WTC11 (cell line): ENCODE measurements around the gene LRRC14B. TPM values are rescaled to one million over a fixed set of nuclear protein-coding genes. Genes with fewer than 3 reads are reported as not detected.

Experiments
- ATAC-seq: fragments of 200-7000 bp; cut with Tn5 transposase; 2 replicates; pipeline ENCODE4 v1.10.0; 2021; ENCODE audit warnings: mild to moderate bottlenecking, moderate library complexity
- CTCF ChIA-PET: fragments of 300-600 bp; sonication (Branson Sonifier 250); formaldehyde crosslinking; loops from one replicate; lab custom pipeline; 2021; ENCODE audit warnings: antibody characterized with exemption; lab: Charles Lee
- POLR2A ChIA-PET: fragments of 350-600 bp; sonication (Branson Sonifier 250); formaldehyde crosslinking; loops from one replicate; lab custom pipeline; 2021; ENCODE audit warnings: antibody characterized with exemption; lab: Charles Lee
- DNase-seq: peaks from one replicate; pipeline ENCODE4 v3.0.0; 2021; ENCODE audit warnings: low spot score
- H3K27ac Mint-ChIP-seq: 2 replicates; pipeline ENCODE4 v1.8.0; 2021; ENCODE audit warnings: mixed read lengths
- H3K27me3 Mint-ChIP-seq: 2 replicates; pipeline ENCODE4 v1.8.0; 2021; ENCODE audit warnings: low read depth, mild to moderate bottlenecking, moderate library complexity, mixed read lengths
- H3K36me3 Mint-ChIP-seq: 2 replicates; pipeline ENCODE4 v1.8.0; 2021; ENCODE audit warnings: mixed read lengths
- H3K4me1 Mint-ChIP-seq: 2 replicates; pipeline ENCODE4 v1.8.0; 2022; ENCODE audit warnings: mixed read lengths
- H3K4me3 Mint-ChIP-seq: 2 replicates; pipeline ENCODE4 v1.8.0; 2021; ENCODE audit warnings: mild to moderate bottlenecking, moderate library complexity, mixed read lengths
- H3K9me3 Mint-ChIP-seq: 2 replicates; pipeline ENCODE4 v1.8.0; 2021; ENCODE audit warnings: mixed read lengths
- CBFB ChIP-seq: sonication (generic); formaldehyde crosslinking; IDR thresholded peaks from 2 replicates; pipeline ENCODE4 v1.8.1; 2022; ENCODE audit warnings: mild to moderate bottlenecking, low read depth, missing genetic modification reagents
- CDX4 ChIP-seq: fragments of 250-450 bp; sonication (Bioruptor Pico); IDR thresholded peaks from 2 replicates; pipeline ENCODE4 v1.9.0; 2021; ENCODE audit warnings: moderate library complexity, mild to moderate bottlenecking, inconsistent platforms, borderline replicate concordance
- CREM ChIP-seq: sonication (generic); formaldehyde crosslinking; IDR thresholded peaks from 2 replicates; pipeline ENCODE4 v1.8.1; 2022; ENCODE audit warnings: mild to moderate bottlenecking, missing genetic modification reagents, moderate library complexity
- E2F4 ChIP-seq: sonication (generic); formaldehyde crosslinking; IDR thresholded peaks from 2 replicates; pipeline ENCODE4 v1.8.1; 2022; ENCODE audit warnings: low read depth, mild to moderate bottlenecking, moderate library complexity, missing genetic modification reagents, borderline replicate concordance
- E2F5 ChIP-seq: sonication (generic); formaldehyde crosslinking; IDR thresholded peaks from 2 replicates; pipeline ENCODE4 v1.8.1; 2022; ENCODE audit warnings: mild to moderate bottlenecking, moderate library complexity, missing genetic modification reagents
- EMX1 ChIP-seq: fragments of 250-450 bp; sonication (Bioruptor Pico); IDR thresholded peaks from 2 replicates; pipeline ENCODE4 v1.8.0; 2021; ENCODE audit warnings: mild to moderate bottlenecking
- ESRRA ChIP-seq: sonication (generic); formaldehyde crosslinking; IDR thresholded peaks from 2 replicates; pipeline ENCODE4 v1.8.1; 2022; ENCODE audit warnings: mild to moderate bottlenecking, missing genetic modification reagents, borderline replicate concordance
- JAZF1 ChIP-seq: fragments of 250-450 bp; sonication (Bioruptor Pico); IDR thresholded peaks from 2 replicates; pipeline ENCODE4 v1.9.0; 2021; ENCODE audit warnings: moderate library complexity, mild to moderate bottlenecking, inconsistent platforms
- NR3C1 ChIP-seq: sonication (generic); formaldehyde crosslinking; conservative IDR thresholded peaks from 2 replicates; pipeline ENCODE4 v1.8.1; 2023; ENCODE audit warnings: low read depth, mild to moderate bottlenecking, missing genetic modification reagents
- SMAD3 ChIP-seq: sonication (generic); formaldehyde crosslinking; IDR thresholded peaks from 2 replicates; pipeline ENCODE4 v1.8.0; 2022; ENCODE audit warnings: missing genetic modification reagents, mild to moderate bottlenecking, borderline replicate concordance
- TCF7 ChIP-seq: sonication (generic); formaldehyde crosslinking; IDR thresholded peaks from 2 replicates; pipeline ENCODE4 v1.8.0; 2022; ENCODE audit warnings: mild to moderate bottlenecking, low read depth, missing genetic modification reagents, moderate library complexity
- TEAD1 ChIP-seq: sonication (generic); formaldehyde crosslinking; IDR thresholded peaks from 2 replicates; pipeline ENCODE4 v1.8.0; 2022; ENCODE audit warnings: mild to moderate bottlenecking, missing genetic modification reagents
- TP53 ChIP-seq: sonication (generic); formaldehyde crosslinking; IDR thresholded peaks from 2 replicates; pipeline ENCODE4 v1.8.1; 2023; ENCODE audit warnings: mild to moderate bottlenecking, missing genetic modification reagents
- ZNF281 ChIP-seq: sonication (generic); formaldehyde crosslinking; IDR thresholded peaks from 2 replicates; pipeline ENCODE4 v1.8.0; 2023; ENCODE audit warnings: mild to moderate bottlenecking, missing genetic modification reagents
- ZNF671 ChIP-seq: fragments of 250-450 bp; sonication (Bioruptor Pico); IDR thresholded peaks from 2 replicates; pipeline ENCODE4 v1.8.0; 2021; ENCODE audit warnings: mild to moderate bottlenecking
- total RNA-seq: library from RNA; stranded (reverse); gene quantifications from 3 replicates; pipeline ENCODE4 v1.2.3, GENCODE V29; 2021
- TF ChIP-seq, protein P1 (sequence below): sonication (generic); formaldehyde crosslinking; IDR thresholded peaks from 2 replicates; pipeline ENCODE4 v1.8.1; 2022; ENCODE audit warnings: mild to moderate bottlenecking, missing genetic modification reagents, moderate library complexity, borderline replicate concordance
- TF ChIP-seq, protein P2 (sequence below): fragments of 250-450 bp; sonication (Bioruptor Pico); IDR thresholded peaks from 2 replicates; pipeline ENCODE4 v2.1.2; 2022; ENCODE audit warnings: mild to moderate bottlenecking, moderate library complexity

LRRC14B gene
- total RNA-seq, 1 experiment from 2014 or later: not detected

DNA sequence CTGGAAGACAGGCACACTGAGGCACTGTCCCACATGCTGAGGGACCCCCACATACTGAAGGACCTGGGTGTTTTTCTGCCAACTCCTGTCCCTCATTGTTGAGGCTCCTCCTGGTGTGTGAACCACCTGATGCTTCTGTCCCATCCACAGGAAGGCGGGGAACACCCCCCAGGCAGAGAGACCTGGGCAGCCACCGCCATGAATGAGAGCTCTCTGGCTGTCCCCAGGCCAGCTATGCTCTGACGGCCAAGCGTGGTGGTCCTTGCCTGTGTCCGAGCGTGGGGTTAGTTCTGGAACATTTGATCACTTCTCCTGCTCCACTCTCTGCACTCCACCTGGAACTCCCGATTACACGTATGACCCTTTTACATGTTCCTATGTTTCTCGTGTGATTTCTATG lies 11.9 kb upstream of the LRRC14B start:
- Mint-ChIP-seq H3K27me3 (no peaks in the 10 kb centered on the region), H3K4me3 (no peak overlapping the region), H3K36me3 (peaks cover 20% of the 10 kb centered on the region), H3K9me3 (no peaks in the 10 kb centered on the region), H3K27ac (no peak overlapping the region), H3K4me1 (peaks cover 13% of the 10 kb centered on the region)
- no peak for DNase-seq
- CTCF ChIA-PET: interaction anchor here (1.4 kb wide), 1 partner anchor 9 kb away, joined by 9 read pairs; no protein-coding TSS in a partner anchor
- POLR2A ChIA-PET: no interaction called here
- TF ChIP-seq NR3C1: no peak
- ATAC-seq: no peak

DNA sequence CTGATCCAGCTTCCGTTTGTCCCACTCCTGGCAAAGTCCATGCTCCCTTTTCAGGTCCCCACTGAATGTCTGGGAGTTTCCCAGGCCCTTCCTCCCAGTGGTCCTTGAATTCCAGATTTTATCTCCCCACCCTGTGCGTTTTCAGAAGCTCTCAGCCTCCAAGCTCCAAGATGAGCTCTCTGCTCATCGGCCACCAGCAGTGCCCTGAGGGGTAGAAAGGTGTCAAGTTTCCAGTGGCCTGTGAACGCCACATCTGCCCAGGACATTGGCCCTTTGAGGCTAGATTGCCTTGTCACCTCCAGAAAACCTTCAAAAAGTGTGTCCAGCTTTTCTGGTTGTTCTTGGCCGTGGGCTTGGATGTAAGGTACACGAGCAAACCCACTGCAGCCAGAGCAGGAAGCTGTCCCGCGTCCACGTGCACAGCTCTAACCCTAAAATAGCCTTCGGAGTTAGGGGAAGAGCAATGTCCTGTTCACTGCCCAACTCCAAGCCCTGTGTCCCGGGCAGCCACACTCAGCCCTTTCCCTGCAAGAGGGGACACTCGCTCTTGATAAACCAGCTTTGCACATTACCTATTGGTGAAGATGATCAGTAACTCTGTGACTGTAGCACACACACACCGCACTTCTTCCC lies 10.9 kb upstream of the LRRC14B start:
- no peak overlapping the region for H3K4me3 Mint-ChIP-seq

More for the DNA sequence above, 10.9 kb upstream of the LRRC14B start:
- DNase-seq: no peak
- Mint-ChIP-seq H3K27ac (no peak overlapping the region), H3K4me1 (peaks cover 13% of the 10 kb centered on the region), H3K27me3 (no peaks in the 10 kb centered on the region), H3K36me3 (peaks cover 20% of the 10 kb centered on the region), H3K9me3 (no peaks in the 10 kb centered on the region)
- ChIA-PET CTCF (interaction anchor here (0.8 to 1.4 kb wide), 4 partner anchors 8 to 137 kb away, joined by 3 to 9 read pairs (median 4); partner anchors contain the start of genes CCDC127 and SDHA), POLR2A (no interaction called here)
- ATAC-seq: peak; percentile 44; the same call in 1 of the 2 replicates
- no peak for TF ChIP-seq TEAD1 (CRISPR knock-in tag)
- no peak for TF ChIP-seq EMX1 (CRISPR knock-in tag)
- no peak for TF ChIP-seq TCF7 (CRISPR knock-in tag)
- TF ChIP-seq ZNF671 (CRISPR knock-in tag): no peak
- no peak for TF ChIP-seq CBFB (CRISPR knock-in tag)
- TF ChIP-seq SMAD3 (CRISPR knock-in tag): no peak
- no peak for TF ChIP-seq CREM (CRISPR knock-in tag)
- TF ChIP-seq, protein P1, sequence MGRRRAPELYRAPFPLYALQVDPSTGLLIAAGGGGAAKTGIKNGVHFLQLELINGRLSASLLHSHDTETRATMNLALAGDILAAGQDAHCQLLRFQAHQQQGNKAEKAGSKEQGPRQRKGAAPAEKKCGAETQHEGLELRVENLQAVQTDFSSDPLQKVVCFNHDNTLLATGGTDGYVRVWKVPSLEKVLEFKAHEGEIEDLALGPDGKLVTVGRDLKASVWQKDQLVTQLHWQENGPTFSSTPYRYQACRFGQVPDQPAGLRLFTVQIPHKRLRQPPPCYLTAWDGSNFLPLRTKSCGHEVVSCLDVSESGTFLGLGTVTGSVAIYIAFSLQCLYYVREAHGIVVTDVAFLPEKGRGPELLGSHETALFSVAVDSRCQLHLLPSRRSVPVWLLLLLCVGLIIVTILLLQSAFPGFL: no peak
- no peak for TF ChIP-seq CDX4
- TF ChIP-seq E2F4 (CRISPR knock-in tag): no peak
- TF ChIP-seq E2F5 (CRISPR knock-in tag): no peak
- TF ChIP-seq ZNF281 (CRISPR knock-in tag): no peak
- no peak for TF ChIP-seq ESRRA
- no peak for TF ChIP-seq TP53 (CRISPR knock-in tag)
- no peak for TF ChIP-seq JAZF1 (CRISPR knock-in tag)
- TF ChIP-seq, protein P2, sequence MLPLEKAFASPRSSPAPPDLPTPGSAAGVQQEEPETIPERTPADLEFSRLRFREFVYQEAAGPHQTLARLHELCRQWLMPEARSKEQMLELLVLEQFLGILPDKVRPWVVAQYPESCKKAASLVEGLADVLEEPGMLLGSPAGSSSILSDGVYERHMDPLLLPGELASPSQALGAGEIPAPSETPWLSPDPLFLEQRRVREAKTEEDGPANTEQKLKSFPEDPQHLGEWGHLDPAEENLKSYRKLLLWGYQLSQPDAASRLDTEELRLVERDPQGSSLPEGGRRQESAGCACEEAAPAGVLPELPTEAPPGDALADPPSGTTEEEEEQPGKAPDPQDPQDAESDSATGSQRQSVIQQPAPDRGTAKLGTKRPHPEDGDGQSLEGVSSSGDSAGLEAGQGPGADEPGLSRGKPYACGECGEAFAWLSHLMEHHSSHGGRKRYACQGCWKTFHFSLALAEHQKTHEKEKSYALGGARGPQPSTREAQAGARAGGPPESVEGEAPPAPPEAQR (CRISPR knock-in tag): no peak
